Measurements from ENCODE around the gene RAB6D. TPM values are rescaled to one million over a fixed set of nuclear protein-coding genes. Genes with fewer than 3 reads are reported as not detected.
"Not testable (repeated sequence)": the region's sequence is repeated elsewhere in the genome, so short reads cannot be mapped to it uniquely, and the experiment has no call there.

Gene RAB6D
- not detected for total RNA-seq

- DNase-seq (ENCODE audit: low spot score): not testable (repeated sequence)
- ATAC-seq: peak; percentile 47
These were observed at the start of gene RAB6D for GRCh38 chr2:131363703-131364186. RAB6D (minus strand) TSS chr2:131364168; CDS start chr2:131363720, 448 bp downstream.

DNA sequence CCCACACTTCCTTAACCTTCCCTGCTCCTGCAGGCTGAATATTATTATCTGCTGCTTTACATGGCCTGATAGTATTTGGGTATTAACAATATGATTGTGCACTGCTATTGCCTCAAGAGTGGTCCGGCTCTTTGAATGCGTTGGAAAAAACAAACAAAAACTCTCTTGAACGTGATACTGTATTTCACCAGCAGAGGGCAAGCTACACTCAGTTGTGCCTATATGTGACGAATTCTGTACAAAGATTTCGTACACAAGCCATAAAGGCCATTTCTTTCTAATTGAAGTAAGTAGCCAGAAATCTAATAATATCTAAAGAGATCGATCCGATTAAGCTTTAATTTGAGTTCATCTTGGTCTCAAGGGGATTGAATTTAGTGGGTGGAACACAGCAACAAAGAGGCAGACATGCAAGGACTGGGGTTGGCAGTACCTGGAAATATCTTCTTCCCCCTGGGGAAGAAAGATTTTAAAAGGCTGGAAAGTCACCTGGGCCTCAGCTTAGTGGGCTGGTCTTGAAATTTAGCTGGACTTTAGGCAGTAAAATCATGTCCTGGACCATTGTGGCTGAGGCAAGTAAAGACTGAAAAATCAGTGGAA lies 49.3 kb upstream of the RAB6D start:
- ATAC-seq (peak; percentile 95), DNase-seq (ENCODE audit: low spot score) (no peak)

DNA sequence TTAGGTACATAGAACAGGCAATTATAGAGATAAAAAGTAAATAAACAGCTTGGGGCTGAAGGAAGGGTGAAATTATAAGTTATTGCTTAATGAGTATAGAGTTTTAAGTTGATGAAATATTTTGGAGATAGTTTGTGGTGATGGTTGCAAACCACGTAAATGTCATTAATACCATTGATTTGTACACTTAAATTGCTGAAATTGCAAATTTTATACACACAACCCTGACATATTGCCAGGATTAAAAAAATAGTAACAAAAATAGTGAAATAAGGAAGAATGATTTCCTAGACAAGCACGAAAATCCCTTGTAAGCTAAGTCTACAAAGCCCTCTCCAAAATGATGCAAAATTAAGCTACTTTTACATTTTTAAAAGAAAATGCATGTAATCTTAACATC lies 46.2 kb upstream of the RAB6D start:
- DNase-seq (ENCODE audit: low spot score) (no peak), ATAC-seq (no peak)

DNA sequence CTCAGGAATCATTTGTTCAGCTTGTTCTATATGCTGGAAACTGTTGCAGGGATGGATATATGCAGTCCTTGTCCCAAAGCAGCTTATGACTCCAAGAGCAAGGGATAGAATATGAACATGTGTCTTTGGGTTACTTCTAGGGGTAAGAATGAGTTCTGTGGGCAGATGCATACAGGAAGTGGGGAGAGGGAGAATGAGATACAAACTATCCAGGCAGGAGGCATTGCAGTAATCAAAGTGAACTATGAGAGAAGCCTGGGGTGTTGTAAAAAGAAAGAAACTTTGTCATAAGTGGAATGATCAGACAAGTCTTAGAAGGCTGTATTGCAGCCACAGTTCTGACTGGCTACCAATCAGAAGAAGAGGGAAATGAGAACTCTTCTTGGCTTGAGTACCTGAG lies 44.8 kb upstream of the RAB6D start:
- DNase-seq (ENCODE audit: low spot score): no peak

GRCh38 chr2:131408207-131408606 lies 44.2 kb upstream of the RAB6D start:
- no peak for ATAC-seq

More for the DNA sequence above, 44.8 kb upstream of the RAB6D start:
- ATAC-seq: no peak

DNA sequence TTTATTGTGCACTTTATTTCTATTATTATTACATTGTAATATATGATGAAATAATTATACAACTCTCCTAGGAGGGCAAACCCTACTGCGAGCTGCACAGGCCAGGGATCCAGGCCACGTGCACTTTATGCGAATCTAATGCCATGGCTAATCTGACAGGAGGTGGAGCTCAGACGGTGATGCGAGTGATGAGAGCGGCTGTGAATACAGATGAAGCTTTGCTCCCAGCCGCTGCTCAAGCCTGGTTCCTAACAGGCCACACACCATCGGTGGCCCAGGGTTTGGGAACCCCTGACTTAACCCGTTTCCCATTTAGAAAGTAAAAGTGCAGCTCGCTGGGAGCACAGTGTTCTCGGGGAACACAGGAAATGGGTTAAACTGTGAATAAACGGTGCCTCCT lies 40.8 kb upstream of the RAB6D start:
- ATAC-seq (no peak), DNase-seq (ENCODE audit: low spot score) (no peak)

More at GRCh38 chr2:131408207-131408606, 44.2 kb upstream of the RAB6D start:
- no peak for DNase-seq (ENCODE audit: low spot score)

DNA sequence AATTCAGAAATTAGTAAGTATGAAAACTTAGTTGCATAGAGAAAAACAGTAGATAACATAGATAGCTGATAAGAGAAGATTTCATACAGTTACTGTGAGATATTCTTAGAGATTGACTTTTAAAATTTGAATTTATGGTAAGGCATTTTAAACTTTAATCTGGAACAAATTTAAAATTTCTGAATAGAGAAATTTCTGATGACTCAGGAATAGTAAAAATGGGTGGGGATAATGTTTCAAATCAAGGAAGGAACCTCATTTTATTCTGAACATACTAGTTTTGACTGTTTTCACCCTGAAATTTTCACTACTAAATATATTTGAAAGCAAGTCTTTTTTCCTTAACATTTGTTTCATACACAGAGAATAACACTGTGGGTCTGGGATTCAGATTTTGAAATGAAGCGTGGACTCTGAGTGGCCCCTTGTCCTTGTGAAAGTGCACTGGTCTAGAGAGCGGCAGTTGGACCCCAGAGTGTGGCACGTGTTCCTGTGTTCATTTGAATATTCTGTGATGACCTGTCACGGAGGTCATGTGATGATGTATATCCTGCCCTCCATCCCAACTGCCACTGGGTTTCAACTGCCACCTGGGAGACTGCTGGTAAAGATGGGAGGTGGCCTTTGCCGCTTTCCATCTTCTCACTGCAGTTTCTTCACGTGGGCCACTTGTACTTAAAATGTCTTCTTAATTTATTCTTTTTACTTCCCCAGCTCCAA lies 38.5 kb upstream of the RAB6D start:
- DNase-seq (ENCODE audit: low spot score) (no peak), ATAC-seq (no peak)

- DNase-seq (ENCODE audit: low spot score): no peak
- no peak for ATAC-seq
These were observed 36.9 kb upstream of the RAB6D start for GRCh38 chr2:131400849-131401248.

DNA sequence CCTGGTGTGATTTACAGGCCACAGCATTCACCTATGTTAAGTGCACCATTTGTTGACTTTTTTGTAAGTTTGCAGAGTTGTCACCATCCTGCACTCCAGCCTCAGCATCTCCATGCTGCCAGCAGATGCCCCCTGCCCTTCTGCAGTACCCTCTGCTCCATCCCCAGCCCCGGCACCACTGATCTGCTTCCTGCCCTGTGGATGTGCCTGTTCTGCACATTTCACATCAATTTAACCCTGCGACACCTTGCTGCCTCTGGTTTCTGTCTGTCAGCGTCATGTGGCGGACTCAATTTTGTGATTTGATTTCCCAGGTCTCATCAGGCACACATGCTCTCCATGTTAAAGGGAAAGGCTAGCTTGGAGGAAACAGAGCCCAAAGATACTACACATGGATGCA lies 36.5 kb upstream of the RAB6D start:
- DNase-seq (ENCODE audit: low spot score); ATAC-seq: not testable (repeated sequence)

- ATAC-seq: not testable (repeated sequence)
These were observed 32.2 kb upstream of the RAB6D start for GRCh38 chr2:131396209-131396608.

DNA sequence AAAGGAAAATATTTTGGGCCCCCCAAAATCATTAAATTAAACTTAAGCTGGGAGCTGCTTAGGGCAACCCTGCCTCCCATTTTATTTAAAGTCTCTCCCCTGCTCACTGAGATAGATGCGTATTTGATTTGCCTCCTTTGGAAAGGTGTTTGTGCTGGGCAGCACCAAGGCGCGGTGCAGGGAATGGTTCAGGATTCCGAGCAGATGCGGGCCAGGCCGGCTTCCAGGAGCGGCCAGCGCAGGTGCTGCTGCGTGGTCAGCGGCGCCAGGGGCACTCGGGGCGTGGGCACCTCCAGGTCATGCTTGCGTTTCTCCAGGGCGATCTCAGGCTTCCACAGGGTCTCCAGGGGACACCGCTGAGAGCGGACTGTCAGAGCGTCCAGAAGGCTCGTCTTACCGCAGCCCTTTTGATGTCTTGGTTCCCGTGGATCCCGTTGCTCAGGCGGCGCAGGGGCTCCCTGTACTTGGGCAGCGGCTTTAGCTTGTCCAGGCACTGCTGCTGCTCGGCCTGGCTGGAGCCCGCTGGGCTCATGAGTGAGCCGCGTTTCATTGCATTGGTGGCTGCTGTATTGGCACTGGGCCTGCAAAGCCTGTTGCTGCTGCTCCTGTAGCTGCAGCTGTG lies 31.2 kb upstream of the RAB6D start:
- ATAC-seq: not testable (repeated sequence)

More at GRCh38 chr2:131396209-131396608, 32.2 kb upstream of the RAB6D start:
- not testable (repeated sequence) for DNase-seq (ENCODE audit: low spot score)

DNA sequence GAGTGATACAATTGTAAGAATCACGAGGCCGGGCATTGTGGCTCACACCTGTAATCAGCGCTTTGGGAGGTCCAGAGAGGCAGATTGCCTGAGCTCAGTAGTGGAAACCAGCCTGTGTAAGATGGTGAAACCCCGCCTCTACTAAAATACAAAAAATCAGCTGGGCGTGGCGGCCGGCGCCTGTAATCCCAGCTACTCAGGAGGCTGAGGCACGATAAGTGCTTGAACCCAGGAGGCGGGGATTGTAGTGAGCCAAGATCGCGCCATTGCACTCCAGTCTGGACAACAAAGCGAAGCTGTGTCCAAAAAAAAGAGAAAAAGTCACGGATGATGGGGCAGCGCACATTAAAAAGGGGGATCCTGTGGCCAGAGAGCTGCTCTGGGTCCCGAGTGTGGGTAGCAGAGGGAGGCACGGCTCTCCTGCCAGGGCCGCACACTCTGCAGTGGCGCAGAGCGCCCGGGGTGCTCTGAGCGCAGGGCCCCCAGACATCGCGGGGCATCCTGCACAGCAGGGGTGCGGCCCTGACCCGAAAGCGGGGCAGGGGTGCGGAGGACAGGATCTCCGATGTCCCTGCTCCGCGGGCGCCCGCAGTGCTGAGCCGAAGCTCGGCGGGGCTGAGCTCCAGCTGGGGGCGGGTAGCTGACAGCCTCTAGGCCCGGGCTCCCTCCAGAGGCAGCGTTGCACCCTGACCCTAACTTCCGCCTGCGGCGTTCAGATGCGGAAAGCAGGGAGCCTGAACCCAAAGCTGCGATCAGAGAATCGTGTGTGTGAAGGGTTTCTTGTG lies 30.4 kb upstream of the RAB6D start:
- ATAC-seq: peak; percentile 10
- DNase-seq (ENCODE audit: low spot score): no peak

More for the DNA sequence above, 31.2 kb upstream of the RAB6D start:
- not testable (repeated sequence) for DNase-seq (ENCODE audit: low spot score)

DNA sequence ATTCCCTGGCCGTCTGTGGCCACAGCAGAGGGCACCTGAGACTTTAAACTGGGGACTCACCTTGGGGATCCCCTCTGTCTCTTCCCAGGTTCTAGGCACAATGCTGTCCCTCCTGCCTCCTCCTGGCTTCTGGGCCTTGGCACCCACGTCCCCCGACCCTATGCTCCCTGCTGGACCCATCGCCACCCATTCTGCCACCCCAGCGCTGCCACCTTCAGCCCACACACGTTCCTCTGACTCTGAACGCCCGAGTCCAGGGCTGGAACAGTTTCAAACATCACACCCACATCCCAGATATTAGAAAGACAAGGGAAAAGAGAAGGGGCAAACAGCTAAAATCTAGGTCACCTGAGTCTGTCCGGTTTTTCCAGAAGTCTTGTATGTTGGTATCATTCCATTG lies 28.0 kb upstream of the RAB6D start:
- not testable (repeated sequence) for ATAC-seq; DNase-seq (ENCODE audit: low spot score)

DNA sequence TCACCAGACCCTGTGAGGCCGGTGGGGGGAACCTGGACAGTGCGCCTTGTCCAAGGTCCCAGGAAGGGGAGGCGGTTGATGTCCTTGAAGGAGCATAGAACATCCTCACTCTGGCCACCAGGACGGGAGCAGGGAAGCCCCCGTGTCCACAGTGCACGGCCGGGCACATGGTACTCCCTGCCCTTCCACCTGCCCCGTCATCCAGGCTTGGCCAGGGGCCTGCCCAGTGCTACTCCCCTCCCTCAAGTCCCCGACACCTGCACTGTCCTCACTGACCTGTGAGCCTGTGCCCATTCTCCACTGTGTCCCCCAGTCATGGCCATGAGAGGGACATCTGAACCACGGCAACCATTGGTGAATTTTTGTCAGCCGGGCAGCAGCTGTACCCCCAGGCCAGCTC lies 27.5 kb upstream of the RAB6D start:
- ATAC-seq; DNase-seq (ENCODE audit: low spot score): not testable (repeated sequence)

GRCh38 chr2:131390495-131391130 lies 26.6 kb upstream of the RAB6D start:
- not testable (repeated sequence) for DNase-seq (ENCODE audit: low spot score); ATAC-seq

- DNase-seq (ENCODE audit: low spot score): no peak
- ATAC-seq: no peak
These were observed 25.7 kb upstream of the RAB6D start for GRCh38 chr2:131389657-131390056.

DNA sequence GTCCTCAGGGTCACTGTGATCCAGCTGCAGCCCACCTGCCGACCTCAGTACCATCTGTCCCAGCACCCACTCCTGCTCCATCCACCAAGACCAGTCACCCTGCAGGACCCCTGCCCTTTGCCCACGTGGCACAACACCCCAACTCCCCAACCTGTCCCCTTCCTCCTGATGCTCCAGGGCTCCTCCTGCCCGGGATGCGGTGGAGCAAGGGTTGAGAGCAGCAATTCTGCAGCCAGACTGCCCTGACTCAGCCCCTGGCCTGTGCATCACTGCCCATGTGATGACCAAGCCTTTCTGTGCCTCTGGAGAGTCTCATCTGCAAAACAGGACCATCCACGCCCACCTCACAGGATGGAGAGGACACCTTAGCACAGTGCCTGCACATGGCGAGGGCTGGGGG lies 24.9 kb upstream of the RAB6D start:
- not testable (repeated sequence) for ATAC-seq; DNase-seq (ENCODE audit: low spot score)

DNA sequence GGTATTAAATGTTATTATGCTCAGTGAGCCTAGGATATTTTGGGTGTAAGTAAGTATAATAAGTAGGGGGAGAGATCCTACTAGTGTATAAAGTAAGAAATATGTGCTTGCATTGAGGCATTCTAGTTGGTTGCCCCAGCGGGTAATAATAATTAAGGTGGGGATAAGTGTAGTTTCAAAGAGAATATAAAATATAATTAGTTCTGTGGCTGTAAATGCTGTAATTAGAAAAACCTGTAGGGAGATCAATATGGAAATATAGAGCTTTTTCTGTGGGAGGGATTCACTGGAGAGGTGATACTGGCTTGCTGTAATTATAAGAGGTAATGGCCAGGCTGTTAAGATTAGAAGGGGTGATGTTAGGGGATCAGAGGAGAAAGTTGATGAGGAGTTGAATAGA lies 9.1 kb upstream of the RAB6D start:
- DNase-seq (ENCODE audit: low spot score); ATAC-seq: not testable (repeated sequence)

GRCh38 chr2:131369954-131370353 lies 6.0 kb upstream of the RAB6D start:
- DNase-seq (ENCODE audit: low spot score) (no peak), ATAC-seq (no peak)

GRCh38 chr2:131368493-131369066 lies 4.6 kb upstream of the RAB6D start:
- ATAC-seq; DNase-seq (ENCODE audit: low spot score): not testable (repeated sequence)
